ENCODE measurements around the gene SPG7.

Gene SPG7

DNA sequence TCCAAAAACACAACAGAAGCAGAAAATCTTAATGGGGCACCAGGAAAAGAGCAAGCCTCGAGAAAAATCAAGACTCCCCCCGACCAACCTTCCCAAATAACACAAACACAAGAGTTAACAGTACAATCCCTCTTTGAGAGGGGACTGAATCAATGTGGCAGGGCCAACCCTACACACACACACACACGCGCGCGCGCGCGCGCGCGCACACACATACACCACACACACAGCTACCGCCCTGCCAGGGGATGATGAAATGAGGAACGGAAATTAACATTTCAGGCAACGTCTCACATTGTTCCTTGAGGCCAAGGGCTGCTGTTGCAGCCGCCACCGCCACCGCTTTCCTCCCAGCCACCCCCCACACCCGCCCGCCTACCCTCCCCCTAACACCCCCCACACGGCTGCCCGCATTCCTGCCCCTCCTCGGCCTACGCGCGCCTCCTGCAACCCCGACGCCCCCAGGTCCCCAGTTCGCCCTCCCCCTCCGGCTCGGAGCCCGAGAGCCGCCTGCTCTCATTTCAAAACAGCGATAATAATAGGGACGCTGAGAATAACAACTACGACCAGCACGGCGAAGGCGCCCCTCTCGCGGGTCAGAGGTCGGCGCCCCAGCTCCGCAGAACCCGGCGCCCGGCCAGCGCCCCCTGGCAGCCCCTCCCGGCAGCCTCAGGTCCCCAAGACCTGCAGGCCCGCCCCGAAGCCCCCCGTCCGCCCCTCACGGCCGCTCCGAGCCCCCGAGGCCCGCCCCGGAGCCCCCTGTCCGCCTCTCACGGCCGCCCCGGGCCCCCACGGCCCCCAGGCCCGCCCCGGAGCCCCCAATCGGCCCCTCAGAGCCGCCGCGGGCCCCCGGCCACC, 18.9 kb upstream of the SPG7 start:
- DNase-seq = peak; percentile 84

GRCh38 chr16:89489898-89490438, 18.2 kb upstream of the SPG7 start:
- DNase-seq = no peak

GRCh38 chr16:89490439-89491237, 17.6 kb upstream of the SPG7 start, which contains the start of gene ANKRD11:
TSS of gene ANKRD11 (minus strand) at chr16:89490561. CDS start at chr16:89317019, 173,542 bp downstream.
- peak; percentile 98 for DNase-seq

- DNase-seq = no peak
These were observed 16.8 kb upstream of the SPG7 start for GRCh38 chr16:89491238-89491869.

GRCh38 chr16:89491974-89492687, 16.1 kb upstream of the SPG7 start:
- DNase-seq = no peak

DNA sequence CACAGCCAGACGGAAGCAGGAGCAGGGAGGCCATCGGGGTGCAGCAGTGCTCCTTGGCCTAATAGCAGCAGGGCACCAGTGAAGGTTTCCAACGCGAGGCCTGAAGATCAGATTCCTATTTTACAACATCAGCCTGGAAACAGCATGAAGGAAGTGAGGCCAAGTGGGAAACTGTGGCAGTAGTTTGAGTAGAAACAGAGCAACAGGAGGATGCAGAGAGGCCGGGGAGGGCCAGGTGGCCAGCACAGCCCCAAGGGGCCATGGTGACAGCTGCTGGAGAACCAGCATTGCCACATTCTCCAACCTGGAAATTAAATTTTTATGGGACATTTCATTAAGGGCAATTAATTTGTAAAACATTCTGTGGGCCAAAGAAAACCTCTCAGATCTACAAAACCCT, 14.4 kb upstream of the SPG7 start:
- no peak for DNase-seq

GRCh38 chr16:89495121-89495520, 13.1 kb upstream of the SPG7 start:
- DNase-seq = no peak

DNA sequence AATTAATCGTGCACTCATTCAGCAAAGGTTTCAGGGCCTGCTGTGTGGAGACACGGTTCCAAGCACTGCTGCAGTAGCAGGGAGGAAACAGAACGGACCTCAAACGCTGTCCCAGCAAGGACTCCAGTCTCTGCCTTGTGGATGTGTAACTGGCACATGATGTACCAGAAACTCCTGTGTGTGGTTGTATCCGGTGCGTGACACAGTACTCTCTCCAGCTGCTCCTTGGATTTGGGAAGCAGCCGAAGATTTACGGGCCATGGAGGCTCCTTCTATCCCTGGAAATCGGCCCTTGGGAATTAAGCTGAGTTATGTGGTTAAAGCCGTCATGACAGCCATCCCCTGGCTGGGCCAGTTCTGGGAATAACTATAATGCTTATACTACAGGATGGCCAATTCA, 9.4 kb upstream of the SPG7 start:
- DNase-seq = no peak

DNA sequence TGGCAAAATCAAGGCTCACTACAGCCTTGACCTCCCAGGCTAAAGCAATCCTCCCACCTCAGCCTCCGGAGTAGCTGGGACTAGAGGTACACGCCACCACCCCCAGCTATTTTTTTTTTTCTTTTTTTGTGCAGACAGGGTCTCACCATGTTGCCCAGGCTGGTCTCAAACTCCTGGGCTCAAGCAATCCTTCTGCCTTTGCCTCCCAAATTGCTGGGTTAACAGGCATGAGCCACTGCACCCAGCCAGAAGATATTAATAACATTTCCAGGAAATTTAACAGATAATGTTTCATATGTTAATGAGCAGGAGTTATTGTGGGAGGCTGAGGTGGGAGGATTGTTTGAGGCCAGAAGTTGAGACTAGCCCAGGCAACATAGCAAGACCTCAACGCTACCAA, 8.4 kb upstream of the SPG7 start:
- DNase-seq = no peak

DNA sequence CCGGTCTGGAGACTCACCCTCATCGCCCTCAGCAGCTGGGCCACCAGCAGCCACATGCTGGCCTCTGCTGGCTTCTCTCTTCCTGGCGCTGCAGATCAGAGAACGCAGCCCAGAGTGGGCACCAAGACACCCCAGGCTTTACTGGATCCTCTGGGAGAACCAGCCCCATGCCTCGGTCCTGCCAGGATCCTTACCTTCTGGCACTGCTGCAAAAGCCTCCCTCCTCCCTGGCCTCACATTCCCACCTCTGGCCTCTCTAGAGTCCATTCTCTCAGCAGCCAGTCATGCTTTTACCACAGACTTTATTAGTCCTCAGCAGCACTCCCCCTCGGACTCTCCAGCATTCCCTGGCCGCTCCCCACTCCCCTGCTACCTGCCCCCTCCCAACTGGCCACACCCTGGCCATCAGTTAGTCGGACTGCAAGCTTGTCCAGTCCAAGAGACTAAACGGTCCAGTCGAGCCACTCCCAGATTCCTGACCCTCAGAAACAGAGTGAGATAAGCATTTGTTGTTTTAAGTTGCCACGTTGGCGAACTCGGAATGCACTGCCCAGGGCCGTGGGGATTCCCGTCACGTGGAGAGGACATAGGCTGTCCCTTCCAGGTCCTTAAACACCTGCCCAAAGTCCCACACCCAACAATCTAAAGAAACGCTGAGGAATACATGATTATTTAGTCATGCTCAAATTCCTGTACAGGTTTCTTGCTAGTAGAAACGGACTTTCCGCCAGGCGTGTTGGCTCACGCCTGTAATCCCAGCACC, 5.9 kb upstream of the SPG7 start:
- DNase-seq = no peak

- no peak for DNase-seq
These were observed 4.1 kb upstream of the SPG7 start for GRCh38 chr16:89504091-89504490.

GRCh38 chr16:89505204-89506112, 2.7 kb upstream of the SPG7 start:
- peak; percentile 61 for DNase-seq

DNA sequence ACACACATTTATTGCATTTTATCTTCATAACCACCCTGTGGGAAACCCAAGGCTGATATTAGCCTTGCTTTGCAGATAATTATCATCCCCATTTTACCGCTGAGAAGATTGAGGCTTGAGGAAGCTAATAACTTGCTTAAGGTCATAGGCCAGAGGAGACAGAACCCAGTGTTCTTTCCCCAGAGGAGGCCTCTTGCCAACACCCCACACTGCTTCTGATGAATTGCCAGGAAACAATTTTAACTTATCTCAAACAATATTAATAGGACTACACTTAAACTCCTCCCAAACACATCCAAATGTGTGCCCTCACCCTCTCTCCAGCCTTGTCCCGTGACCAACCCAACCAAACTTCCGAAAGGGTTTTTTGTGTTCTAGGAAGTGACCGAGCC, 2.1 kb upstream of the SPG7 start:
- DNase-seq = no peak

DNA sequence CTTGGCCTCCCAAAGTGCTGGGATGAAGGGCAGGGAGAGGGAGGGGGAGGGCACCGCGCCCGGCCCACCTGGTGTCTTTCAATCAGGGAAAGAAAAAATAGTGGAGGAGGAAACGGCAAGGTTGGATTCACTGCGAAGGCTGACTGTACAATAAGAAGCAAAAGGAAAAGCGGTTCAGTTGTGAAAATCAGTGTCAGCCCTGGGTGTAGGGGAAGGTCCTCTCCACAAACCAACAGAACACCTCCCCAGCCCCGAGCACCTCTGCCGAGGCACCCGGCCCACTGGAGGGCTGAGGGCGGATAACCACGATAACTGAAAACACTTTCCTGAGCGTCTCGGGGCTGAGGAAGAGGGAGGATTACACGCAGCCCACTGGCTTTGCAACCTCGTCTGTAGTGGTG, 1.4 kb upstream of the SPG7 start:
- DNase-seq = no peak

DNA sequence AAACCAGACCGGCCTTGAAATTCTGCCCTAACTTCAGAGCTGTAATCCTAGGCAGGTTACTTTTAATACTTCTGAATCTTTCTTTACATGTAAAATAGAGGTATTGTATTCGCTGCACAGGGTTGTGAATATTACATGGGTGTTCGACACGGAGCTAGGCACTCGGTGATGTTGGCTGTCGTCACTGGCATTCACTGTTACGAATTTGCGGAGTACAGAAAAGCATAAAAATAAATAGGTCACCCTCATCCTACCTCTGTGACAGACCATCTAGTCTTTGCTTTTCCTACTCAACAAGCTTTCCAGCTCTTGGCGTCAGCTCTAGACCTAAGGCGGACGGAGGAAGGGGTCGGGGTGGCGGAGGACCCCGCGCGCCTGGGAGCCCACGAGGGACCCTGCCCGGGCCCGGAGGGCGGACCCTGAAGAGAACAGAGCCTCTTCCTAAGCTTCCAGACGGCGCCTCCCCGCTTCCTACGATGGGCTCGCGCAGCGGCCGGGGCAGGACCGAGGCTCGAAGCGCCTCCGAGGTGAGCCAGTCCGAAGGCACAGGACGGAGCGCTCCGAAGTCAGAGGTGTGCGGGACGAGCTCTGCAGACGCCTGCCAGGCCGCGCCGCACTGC, 879 bp upstream of the SPG7 start:
- no peak for DNase-seq

DNA sequence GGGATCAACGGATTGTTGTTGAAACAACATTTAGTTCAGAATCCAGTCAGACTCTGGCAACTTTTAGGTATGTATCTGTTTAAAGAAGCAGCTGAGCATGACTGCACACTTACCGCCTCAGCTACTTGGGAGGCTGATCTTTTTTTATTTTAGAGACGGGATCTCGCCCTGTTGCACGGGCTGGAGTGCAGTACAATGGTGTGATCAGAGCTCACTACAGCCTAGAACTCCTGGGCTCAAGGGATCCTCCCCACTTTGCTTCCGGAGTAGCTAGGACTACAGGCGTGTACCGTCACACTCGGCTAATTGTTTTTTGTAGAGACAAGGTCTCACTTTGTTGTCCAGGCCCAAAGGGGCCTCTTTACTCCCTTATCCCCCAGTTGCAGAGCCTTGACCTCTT, 2.3 kb downstream of the SPG7 start:
- no peak for DNase-seq

DNA sequence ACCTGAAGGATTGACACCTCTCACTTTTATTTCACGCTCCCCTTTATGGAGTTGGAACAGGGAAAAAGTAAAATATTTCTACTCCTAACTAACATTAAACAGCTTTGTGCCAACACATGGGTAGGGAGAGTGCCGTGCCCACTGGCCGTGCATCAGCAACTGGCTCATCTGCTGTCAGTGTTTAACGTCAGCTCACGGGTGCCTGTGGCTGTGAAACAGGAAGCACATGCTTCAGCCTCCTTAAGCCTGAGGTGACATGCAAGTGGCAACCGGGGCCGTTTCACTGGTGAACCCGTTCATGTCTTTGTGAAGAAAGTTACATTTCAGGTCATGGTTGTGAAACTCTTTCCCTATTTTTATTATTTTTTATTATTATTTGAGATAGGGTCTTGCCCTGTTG, 3.2 kb downstream of the SPG7 start:
- DNase-seq = no peak

- DNase-seq = no peak
These were observed 4.2 kb downstream of the SPG7 start for GRCh38 chr16:89512453-89512852.

DNA sequence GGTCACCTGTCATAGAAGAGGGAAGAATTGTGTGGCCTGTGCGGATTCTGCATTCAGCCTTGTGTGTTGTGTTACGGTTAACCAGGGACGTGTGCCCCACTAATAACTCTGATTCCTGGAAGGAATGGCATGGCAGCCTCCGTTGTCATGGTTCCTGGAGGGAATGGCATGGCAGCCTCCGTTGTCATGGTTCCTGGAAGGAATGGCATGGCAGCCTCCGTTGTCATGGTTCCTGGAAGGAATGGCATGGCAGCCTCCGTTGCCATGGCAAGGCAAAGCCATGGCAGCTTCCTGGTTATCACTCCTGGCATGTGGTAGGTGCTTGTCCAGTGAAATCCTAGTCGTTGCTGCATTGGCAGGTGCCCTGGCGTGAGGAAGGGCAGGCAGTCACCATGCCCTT, 8.9 kb downstream of the SPG7 start:
- DNase-seq = no peak

GRCh38 chr16:89519881-89520280, 11.7 kb downstream of the SPG7 start:
- no peak for DNase-seq

Data from 8988T (cell line).